Choroid plexus epithelial cell (primary cell): ENCODE measurements around the gene FBXO41.

Source experiments
- DNase-seq: peaks from one replicate; pipeline ENCODE4 v3.0.0-alpha.2; 2010; ENCODE audit warnings: low read depth
- H3K4me3 ChIP-seq: 2 replicates; pipeline ENCODE4 v1.5.1; 2011; ENCODE audit warnings: low read depth, mild to moderate bottlenecking, control low read depth, low read length, moderate library complexity
- TF ChIP-seq, protein P1 (sequence below): conservative IDR thresholded peaks from 2 replicates; pipeline ENCODE4 v1.5.1; 2011; ENCODE audit warnings: low read depth, mild to moderate bottlenecking, control low read depth, inconsistent platforms, low read length, moderate library complexity

FBXO41 gene

DNA sequence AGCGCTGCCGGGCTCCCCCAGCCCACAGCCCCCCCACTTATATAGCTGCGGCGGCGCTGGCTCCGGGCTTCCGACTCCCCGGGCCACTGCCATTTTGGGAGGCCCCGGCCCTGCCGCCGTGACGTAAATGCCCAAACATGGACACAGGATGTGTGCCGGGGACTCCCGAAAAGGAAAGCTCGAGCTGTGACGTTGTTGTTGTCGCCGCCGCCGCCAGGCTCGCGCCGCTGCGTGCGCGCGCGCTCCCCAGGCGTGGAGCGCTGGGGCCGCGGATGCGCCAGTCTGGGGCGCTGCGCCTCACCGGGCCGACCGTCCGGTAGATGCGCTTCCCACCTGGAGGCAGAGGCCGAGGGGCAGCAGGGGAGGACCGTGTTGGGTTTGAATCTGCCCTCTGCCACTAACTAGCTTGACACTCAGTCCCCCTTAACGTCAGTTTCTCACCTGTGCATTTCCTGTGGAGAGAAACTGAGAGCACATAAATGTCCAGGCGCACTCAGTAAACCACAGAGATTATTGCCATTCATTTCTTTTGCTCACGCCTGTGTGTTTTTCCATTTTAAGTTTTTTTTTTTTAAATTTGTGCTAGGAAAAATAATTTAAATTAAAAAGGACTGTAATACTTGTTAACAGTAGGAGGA is 9.4 kb upstream of the FBXO41 start, which contains the start of gene EGR4:
Gene EGR4 (minus strand): TSS at position 15 of the 638 bp plus-strand sequence. CDS start 231 bp downstream, outside the sequence.
- H3K4me3 ChIP-seq, result peak within 1 kb of the TSS; percentile 51
- DNase-seq, result peak; percentile 57
- TF ChIP-seq, protein P1, sequence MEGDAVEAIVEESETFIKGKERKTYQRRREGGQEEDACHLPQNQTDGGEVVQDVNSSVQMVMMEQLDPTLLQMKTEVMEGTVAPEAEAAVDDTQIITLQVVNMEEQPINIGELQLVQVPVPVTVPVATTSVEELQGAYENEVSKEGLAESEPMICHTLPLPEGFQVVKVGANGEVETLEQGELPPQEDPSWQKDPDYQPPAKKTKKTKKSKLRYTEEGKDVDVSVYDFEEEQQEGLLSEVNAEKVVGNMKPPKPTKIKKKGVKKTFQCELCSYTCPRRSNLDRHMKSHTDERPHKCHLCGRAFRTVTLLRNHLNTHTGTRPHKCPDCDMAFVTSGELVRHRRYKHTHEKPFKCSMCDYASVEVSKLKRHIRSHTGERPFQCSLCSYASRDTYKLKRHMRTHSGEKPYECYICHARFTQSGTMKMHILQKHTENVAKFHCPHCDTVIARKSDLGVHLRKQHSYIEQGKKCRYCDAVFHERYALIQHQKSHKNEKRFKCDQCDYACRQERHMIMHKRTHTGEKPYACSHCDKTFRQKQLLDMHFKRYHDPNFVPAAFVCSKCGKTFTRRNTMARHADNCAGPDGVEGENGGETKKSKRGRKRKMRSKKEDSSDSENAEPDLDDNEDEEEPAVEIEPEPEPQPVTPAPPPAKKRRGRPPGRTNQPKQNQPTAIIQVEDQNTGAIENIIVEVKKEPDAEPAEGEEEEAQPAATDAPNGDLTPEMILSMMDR, result no peak

DNA sequence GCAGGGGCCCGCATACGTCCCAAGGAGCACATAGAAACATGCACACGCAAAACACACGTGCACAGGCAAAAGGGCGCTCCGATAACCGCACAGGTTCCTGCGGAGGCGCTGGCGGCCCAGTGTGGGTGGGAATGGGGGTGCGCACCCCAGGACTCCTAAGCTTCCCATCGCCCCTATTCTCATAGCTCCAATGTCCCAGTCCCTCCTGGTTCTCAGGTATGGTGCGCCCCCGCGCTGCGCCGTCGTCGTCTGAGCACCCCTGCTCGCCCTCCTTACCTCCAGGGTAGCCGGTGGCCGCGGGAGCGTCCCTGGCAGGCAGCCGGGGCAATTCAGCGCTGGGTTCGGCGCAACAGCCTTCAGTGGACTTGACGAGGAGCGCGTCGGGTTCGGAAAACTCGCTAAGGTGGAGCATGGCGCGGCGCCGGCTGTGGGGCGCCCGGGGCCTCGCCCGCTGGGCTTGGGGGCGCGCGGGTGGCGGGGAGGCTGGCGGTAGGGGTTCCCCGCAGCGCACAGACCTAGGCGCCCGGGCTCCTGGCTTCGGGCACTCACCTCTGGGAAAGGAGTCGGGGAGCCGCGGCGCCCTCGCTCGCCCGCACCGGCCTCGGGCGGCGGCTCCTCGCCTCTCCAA is 8.7 kb upstream of the FBXO41 start:
- TF ChIP-seq, protein P1, result no peak
- peak overlapping the region; percentile 51 for H3K4me3 ChIP-seq
- DNase-seq, result no peak

DNA sequence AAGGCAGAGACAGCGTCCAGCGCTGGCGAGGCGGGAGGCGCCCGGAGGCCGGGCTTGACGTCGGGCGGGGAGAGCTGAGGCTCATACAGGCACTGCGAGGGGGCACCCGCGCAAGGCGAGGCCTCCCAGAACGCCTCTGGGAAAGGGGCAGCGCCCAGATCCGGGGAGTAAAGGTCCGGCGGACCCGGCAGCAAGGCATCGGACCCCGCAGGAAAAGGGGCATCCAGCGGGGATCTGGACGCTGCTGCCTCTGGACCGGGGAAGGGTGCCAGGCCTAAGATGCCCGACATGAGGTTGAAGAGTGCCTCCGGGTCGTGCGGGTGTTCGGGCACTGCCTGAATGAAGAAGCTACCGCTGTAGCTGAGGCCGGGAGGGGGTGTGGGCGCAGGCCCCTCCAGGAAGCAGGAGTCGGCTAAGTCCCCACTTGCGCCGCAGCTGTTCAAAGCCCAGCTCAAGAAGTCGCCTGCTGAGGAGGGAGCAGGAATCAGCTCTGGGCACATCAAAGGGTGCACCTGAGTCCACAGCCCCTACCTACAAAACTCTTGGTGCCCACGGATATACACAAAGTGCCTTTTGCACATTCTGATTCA is 8.1 kb upstream of the FBXO41 start:
- no peak overlapping the region for H3K4me3 ChIP-seq
- TF ChIP-seq, protein P1, result no peak
- DNase-seq, result no peak

DNA sequence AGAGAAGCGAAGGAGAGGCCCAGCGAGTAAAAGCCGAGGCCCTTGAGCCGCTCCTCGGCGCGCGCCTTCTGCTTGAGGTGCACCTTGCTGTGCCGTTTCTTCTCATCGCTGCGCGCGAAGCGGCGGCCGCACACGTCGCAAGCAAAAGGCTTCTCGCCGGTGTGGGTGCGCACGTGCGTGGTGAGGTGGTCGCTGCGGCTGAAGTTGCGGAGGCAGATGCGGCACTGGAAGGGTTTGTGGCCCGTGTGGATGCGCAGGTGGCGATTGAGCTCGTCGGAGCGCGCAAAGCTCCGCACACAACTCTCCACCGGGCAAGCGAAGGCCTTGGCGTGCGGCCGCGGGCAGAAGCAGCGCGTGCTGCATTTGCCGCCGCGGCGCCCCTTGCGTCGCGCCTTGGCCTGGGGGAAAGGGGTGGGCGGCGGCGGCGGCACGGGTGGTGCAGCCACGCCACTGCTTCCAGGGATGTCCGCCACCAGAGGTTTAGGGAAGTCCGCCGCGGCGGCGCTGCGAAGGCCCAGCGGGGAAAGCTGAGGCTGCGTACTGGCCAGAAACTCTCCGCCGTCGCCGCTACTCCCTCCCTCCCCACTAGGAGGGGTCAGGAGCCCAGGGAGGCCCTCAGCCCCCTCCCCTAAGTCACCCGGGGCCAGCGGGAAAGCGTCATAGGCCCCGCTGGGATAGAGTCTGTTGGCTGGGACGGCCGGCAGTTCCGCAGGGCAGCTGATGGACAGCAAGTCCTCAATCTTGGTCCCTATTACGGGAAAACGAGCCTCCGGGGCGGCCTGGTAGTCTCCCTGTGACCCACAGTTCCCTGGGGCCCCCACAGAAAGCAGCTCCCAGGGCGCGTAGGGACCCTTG is 7.4 kb upstream of the FBXO41 start:
- no peak for DNase-seq
- H3K4me3 ChIP-seq, result peak overlapping the region; percentile 6
- TF ChIP-seq, protein P1, result no peak

DNA sequence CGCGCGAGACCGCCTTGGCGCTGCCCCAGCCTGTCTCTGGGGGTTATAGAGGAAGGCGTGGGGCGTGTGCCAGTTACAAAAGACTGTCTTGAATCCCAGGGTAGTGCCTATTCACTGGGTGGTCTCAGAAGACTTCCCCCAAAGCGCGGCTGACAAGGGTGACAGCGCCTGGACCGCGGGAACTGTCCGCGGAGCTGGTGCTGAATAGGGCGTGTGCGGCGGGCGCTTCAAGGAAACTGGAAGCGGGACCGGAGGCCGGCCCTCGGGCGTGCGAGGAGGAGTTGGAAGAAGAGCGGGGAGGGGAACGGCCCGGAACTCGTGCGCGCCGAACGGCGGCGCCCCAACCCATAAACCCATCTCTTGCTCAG is 6.8 kb upstream of the FBXO41 start:
- peak; percentile 57 for DNase-seq
- TF ChIP-seq, protein P1, result no peak
- H3K4me3 ChIP-seq, result peak overlapping the region; percentile 6

DNA sequence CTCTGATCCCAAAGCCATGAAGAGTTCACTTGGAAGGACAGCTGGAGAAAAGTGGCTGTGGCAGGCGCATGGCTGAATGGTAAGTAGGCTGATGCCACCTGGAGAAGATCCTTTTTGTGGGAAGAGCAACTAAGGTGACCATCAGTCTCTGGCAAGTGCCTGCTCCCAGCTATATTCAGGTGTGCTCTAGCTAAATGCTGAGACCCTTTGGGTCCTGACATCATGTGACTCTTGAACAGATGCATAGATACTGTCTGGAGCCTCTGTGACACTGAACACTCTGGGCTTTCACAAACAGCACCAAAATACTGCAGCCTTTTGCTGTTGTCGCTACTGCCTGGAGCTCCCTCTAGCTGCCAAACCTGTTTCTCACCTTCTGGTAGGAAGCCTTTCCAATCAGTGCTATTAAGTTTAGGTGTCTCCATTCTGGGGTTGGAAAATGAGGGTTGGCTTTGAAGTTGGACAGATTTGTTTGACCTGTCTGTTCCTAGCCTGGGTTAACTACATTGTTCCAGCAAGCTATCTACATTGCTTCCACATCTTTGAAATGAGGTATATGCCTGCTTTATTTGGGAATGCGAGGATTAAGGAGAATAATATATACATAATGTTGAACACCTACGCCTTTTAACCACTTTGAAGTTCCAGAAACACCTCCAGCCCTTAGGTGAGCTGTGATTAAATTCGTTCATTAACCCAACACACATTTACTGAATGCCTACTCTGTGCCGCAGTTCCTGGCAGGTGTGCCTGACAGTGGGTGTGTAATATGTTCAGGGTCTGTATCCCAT is 6.0 kb upstream of the FBXO41 start:
- TF ChIP-seq, protein P1, result peak; percentile 93
- no peak overlapping the region for H3K4me3 ChIP-seq
- peak; percentile 69 for DNase-seq
